MCF 10A (cell line): ENCODE measurements around the gene SMIM1. TPM values are rescaled to one million over a fixed set of nuclear protein-coding genes. Genes with fewer than 3 reads are reported as not detected.

Source experiments
- BruUV-seq: library from RNA; stranded (reverse); fragments of 400-500 nt; replicated peaks from 2 replicates; lab custom pipeline; 2021; lab: Mats Ljungman, UMichigan
- CTCF ChIA-PET: fragments of 300-600 bp; sonication (Branson Sonifier 250); formaldehyde crosslinking; extraction: SDS; loops from one replicate; lab custom pipeline; 2021; ENCODE audit warnings: antibody characterized with exemption, inconsistent platforms; lab: Yijun Ruan, JAX
- POLR2A ChIA-PET: fragments of 300-600, 350-650 bp; sonication (Branson Sonifier 250); formaldehyde crosslinking; extraction: SDS; loops from one replicate; lab custom pipeline; 2020; ENCODE audit warnings: antibody characterized with exemption, inconsistent platforms; lab: Yijun Ruan, JAX
- DNase-seq: peaks from one replicate; pipeline ENCODE4 v3.0.0-alpha.2; 2018; ENCODE audit not compliant: unreplicated experiment
- H3K27ac Mint-ChIP-seq: one replicate; pipeline ENCODE4 v1.8.0; 2022; ENCODE audit warnings: mild to moderate bottlenecking, low read depth, mixed read lengths; ENCODE audit not compliant: unreplicated experiment
- H3K27me3 Mint-ChIP-seq: one replicate; pipeline ENCODE4 v1.8.0; 2022; ENCODE audit warnings: mixed read lengths; ENCODE audit not compliant: insufficient read depth, unreplicated experiment
- H3K36me3 Mint-ChIP-seq: one replicate; pipeline ENCODE4 v1.8.0; 2022; ENCODE audit warnings: mild to moderate bottlenecking, moderate library complexity, mixed read lengths; ENCODE audit not compliant: insufficient read depth, unreplicated experiment
- H3K4me1 Mint-ChIP-seq: one replicate; pipeline ENCODE4 v1.8.0; 2022; ENCODE audit warnings: mixed read lengths; ENCODE audit not compliant: insufficient read depth, unreplicated experiment
- H3K4me3 Mint-ChIP-seq: one replicate; pipeline ENCODE4 v1.8.0; 2022; ENCODE audit warnings: mild to moderate bottlenecking, moderate library complexity, mixed read lengths; ENCODE audit not compliant: unreplicated experiment
- H3K9me3 Mint-ChIP-seq: one replicate; pipeline ENCODE4 v1.8.0; 2022; ENCODE audit warnings: mixed read lengths; ENCODE audit not compliant: unreplicated experiment
- intact Hi-C: fragments of 100-400 bp; cut with micrococcal nuclease; formaldehyde crosslinking; loops from 2 replicates; pipeline ENCODE4 v1.14.1; 2022
- total RNA-seq: library from RNA; stranded (reverse); gene quantifications from 2 replicates; pipeline ENCODE4 v1.2.3, GENCODE V29; 2022
- TF ChIP-seq, protein P1 (sequence below): fragments of 200-600 bp; IDR thresholded peaks from one replicate; pipeline ENCODE4 v1.8.0; 2022; ENCODE audit warnings: antibody characterized with exemption, mild to moderate bottlenecking; ENCODE audit not compliant: unreplicated experiment

Gene SMIM1
- total RNA-seq, 1 experiment from 2014 or later, result not detected

DNA sequence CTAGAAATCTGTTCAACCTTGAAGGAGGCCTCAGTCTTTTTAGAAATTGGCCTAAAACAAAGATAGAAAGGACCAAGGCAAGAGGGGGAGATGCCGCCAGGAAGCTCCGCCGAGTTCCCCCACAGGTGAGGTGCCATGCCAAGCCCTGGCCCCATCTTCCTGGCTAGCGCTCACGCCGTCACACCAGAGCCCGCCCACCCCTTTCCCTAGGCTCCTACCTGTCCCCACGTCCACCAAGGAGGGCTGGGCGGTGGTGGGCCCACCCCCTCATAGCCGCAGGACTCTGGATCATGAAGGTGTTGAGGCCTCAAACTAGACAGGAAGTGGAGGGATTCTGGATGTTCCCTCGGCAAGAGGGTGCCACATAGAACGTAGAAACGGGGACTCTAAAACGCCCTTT lies 35.8 kb upstream of the SMIM1 start:
- H3K36me3 Mint-ChIP-seq, result peaks cover 17% of the 10 kb centered on the region
- BruUV-seq, result no TSS peak
- no peak for DNase-seq
- intact Hi-C loops, result no loop called here
- H3K27me3 Mint-ChIP-seq, result no peaks in the 10 kb centered on the region
- TF ChIP-seq, protein P1, sequence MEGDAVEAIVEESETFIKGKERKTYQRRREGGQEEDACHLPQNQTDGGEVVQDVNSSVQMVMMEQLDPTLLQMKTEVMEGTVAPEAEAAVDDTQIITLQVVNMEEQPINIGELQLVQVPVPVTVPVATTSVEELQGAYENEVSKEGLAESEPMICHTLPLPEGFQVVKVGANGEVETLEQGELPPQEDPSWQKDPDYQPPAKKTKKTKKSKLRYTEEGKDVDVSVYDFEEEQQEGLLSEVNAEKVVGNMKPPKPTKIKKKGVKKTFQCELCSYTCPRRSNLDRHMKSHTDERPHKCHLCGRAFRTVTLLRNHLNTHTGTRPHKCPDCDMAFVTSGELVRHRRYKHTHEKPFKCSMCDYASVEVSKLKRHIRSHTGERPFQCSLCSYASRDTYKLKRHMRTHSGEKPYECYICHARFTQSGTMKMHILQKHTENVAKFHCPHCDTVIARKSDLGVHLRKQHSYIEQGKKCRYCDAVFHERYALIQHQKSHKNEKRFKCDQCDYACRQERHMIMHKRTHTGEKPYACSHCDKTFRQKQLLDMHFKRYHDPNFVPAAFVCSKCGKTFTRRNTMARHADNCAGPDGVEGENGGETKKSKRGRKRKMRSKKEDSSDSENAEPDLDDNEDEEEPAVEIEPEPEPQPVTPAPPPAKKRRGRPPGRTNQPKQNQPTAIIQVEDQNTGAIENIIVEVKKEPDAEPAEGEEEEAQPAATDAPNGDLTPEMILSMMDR, result no peak
- no peaks in the 10 kb centered on the region for H3K9me3 Mint-ChIP-seq
- POLR2A ChIA-PET, result no interaction called here
- H3K4me1 Mint-ChIP-seq, result no peaks in the 10 kb centered on the region
- no peak overlapping the region for H3K4me3 Mint-ChIP-seq
- CTCF ChIA-PET, result interaction anchor here (0.6 kb wide), 1 partner anchor 34 kb away, joined by 4 read pairs; no protein-coding TSS in a partner anchor
- no peak overlapping the region for H3K27ac Mint-ChIP-seq

DNA sequence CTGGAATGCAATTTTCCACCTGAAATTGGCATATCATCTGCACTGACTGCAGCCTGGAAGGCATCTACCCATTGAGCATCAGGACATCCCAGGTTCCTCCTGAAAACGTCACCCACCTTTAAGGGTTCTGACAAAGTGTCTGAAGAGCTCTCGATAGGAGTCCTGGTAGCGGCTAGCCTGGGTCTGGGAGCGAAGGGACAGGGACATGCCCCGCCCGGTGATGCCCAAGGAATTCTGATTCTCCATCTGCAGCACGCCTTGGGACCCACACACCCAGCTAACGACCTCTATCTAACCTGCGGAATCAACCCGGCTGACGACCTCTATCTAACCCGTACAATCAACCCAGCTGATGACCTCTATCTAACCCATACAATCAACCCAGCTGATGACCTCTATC lies 33.6 kb upstream of the SMIM1 start:
- no peaks in the 10 kb centered on the region for H3K9me3 Mint-ChIP-seq
- no TSS peak for BruUV-seq
- no peaks in the 10 kb centered on the region for H3K4me1 Mint-ChIP-seq
- H3K4me3 Mint-ChIP-seq, result no peak overlapping the region
- no peaks in the 10 kb centered on the region for H3K27me3 Mint-ChIP-seq
- POLR2A ChIA-PET, result no interaction called here
- CTCF ChIA-PET, result interaction anchor here (0.6 kb wide), 2 partner anchors 203 to 248 kb away, joined by 3 read pairs; no protein-coding TSS in a partner anchor
- H3K27ac Mint-ChIP-seq, result no peak overlapping the region
- TF ChIP-seq, protein P1, result no peak
- H3K36me3 Mint-ChIP-seq, result peaks cover 31% of the 10 kb centered on the region
- no peak for DNase-seq
- intact Hi-C loops, result no loop called here

DNA sequence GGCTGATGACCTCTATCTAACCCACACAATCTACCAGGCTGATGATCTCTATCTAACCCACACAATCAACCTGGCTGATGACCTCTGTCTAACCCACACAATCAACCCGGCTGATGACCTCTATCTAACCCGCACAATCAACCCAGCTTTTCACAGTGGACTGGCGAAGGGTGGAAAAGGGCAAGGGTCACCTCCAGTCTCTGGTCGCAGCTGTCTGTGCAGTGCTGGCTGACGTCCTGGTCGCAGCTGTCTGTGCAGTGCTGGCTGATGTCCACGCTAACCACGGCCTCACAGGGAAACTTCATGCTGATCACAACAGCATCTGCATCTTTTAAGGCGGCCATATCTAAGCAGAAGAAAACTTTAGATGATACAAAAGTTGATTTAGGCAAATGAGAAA lies 32.5 kb upstream of the SMIM1 start:
- H3K4me3 Mint-ChIP-seq, result no peak overlapping the region
- TF ChIP-seq, protein P1, result no peak
- intact Hi-C loops, result no loop called here
- H3K27ac Mint-ChIP-seq, result no peak overlapping the region
- BruUV-seq, result no TSS peak
- POLR2A ChIA-PET, result no interaction called here
- H3K27me3 Mint-ChIP-seq, result no peaks in the 10 kb centered on the region
- no peak for DNase-seq
- peaks cover 37% of the 10 kb centered on the region for H3K36me3 Mint-ChIP-seq
- H3K9me3 Mint-ChIP-seq, result no peaks in the 10 kb centered on the region
- H3K4me1 Mint-ChIP-seq, result peaks cover 7% of the 10 kb centered on the region
- CTCF ChIA-PET, result no interaction called here

DNA sequence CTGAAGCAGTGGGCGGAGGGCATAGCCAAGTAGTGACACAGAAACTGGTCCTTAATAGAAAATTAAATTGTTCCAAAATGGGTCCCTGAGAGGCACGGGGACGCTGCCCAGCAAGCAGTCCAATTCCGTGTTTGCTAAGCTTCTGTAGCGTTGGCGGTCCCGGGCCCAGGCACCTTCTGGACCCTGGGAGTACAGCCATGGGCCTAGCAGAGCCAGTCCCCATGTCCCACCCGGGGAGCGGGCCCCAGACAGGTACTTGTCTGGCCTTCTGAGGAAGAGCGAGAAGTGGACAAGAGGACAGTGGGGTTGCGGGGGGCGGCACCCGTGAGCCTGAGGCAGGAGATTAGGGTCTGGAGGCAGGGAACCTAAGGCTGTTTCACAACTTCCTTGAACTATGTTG lies 31.8 kb upstream of the SMIM1 start:
- H3K9me3 Mint-ChIP-seq, result no peaks in the 10 kb centered on the region
- no peaks in the 10 kb centered on the region for H3K27me3 Mint-ChIP-seq
- H3K4me3 Mint-ChIP-seq, result no peak overlapping the region
- DNase-seq, result no peak
- BruUV-seq, result no TSS peak
- POLR2A ChIA-PET, result no interaction called here
- H3K27ac Mint-ChIP-seq, result no peak overlapping the region
- CTCF ChIA-PET, result no interaction called here
- TF ChIP-seq, protein P1, result no peak
- H3K4me1 Mint-ChIP-seq, result peaks cover 14% of the 10 kb centered on the region
- peaks cover 36% of the 10 kb centered on the region for H3K36me3 Mint-ChIP-seq
- intact Hi-C loops, result no loop called here
